ENCODE measurements around the gene PCDH9. TPM values are rescaled to one million over a fixed set of nuclear protein-coding genes. Genes with fewer than 3 reads are reported as not detected.

PCDH9 gene
- polyA plus RNA-seq, 3 donors, result 0.03 TPM; not detected in 1

DNA sequence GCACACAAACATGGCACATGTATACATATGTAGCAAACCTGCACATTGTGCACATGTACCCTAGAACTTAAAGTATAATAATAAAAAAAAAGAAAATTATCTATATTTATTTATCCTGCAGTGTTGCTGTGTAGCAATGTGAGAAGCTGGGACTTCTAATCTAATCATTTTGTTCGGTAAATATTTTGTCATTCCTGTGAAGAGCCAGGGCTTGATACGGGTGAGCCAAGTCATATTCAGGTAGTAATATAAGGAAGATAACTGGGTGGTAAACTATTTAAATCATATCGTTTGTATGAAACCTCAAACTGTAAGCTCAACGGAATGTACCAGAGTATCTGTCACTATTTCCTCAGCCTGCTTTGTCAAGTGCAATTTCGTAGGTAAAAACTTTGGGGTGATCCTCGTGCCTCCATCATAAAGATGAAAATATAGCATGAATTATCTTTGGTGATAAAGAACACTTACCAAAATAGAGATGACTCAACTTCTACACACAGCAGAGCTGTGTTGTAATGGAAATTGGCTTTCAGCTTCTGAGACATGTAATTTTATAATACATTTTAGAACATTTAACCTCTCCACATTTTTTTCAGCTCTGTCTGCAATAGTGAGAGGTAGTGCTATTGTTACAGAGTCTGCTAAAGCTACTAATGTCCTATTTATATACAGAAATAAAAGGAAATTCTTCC is 92.9 kb downstream of the PCDH9 start:
- Mint-ChIP-seq H3K27me3 (ENCODE audit: low read depth in 3 of 3) (no peaks in the 10 kb centered on the region), H3K36me3 (no peaks in the 10 kb centered on the region), H3K4me1 (peaks cover 4% of the 10 kb centered on the region), H3K27ac (no peak overlapping the region), H3K9me3 (peaks cover 0 to 1% (median 0%) of the 10 kb centered on the region in 7 donors), H3K4me3 (no peak overlapping the region)
- Histone ChIP-seq H3K4me2 (replicated peaks; ENCODE audit: extremely low read depth, low read length, poor library complexity, severe bottlenecking) (no peak overlapping the region), H2AFZ (ENCODE audit: insufficient read depth, low read depth, low read length, poor library complexity, severe bottlenecking) (no peak overlapping the region), H3K27ac (ENCODE audit: low read depth in 1 of 2, low read length in 2 of 2) (no peak overlapping the region), H4K20me1 (ENCODE audit: insufficient read depth, low read length) (no peaks in the 10 kb centered on the region), H3K4me1 (ENCODE audit: control insufficient read depth in 1 of 2, insufficient read depth in 2 of 2, low read length in 2 of 2) (no peaks in the 10 kb centered on the region), H3K4me3 (replicated peaks in 1 of 3; ENCODE audit: low read depth in 2 of 3, low read length in 3 of 3) (no peak overlapping the region), H3K27me3 (ENCODE audit: control insufficient read depth in 2 of 2, insufficient read depth in 2 of 2, low read length in 2 of 2) (no peaks in the 10 kb centered on the region), H3K36me3 (replicated peaks in 1 of 2; ENCODE audit: control insufficient read depth in 1 of 2, insufficient read depth in 2 of 2, low read length in 2 of 2) (no peaks in the 10 kb centered on the region), H3K79me2 (ENCODE audit: insufficient read depth, low read length) (no peaks in the 10 kb centered on the region), H3K9me3 (replicated peaks in 1 of 2; ENCODE audit: control insufficient read depth in 1 of 2, insufficient read depth in 1 of 2, low read length in 2 of 2) (no peaks in the 10 kb centered on the region), H3K9ac (ENCODE audit: insufficient read depth, low read length, poor library complexity, severe bottlenecking) (no peak overlapping the region)
- DNase-seq, result no peak
- 93% methylated on average over 2 of the region's 6 CpGs for WGBS (ENCODE audit: insufficient coverage)
- intact Hi-C loops (cut with micrococcal nuclease), result no loop called here
- TF ChIP-seq, protein P1, sequence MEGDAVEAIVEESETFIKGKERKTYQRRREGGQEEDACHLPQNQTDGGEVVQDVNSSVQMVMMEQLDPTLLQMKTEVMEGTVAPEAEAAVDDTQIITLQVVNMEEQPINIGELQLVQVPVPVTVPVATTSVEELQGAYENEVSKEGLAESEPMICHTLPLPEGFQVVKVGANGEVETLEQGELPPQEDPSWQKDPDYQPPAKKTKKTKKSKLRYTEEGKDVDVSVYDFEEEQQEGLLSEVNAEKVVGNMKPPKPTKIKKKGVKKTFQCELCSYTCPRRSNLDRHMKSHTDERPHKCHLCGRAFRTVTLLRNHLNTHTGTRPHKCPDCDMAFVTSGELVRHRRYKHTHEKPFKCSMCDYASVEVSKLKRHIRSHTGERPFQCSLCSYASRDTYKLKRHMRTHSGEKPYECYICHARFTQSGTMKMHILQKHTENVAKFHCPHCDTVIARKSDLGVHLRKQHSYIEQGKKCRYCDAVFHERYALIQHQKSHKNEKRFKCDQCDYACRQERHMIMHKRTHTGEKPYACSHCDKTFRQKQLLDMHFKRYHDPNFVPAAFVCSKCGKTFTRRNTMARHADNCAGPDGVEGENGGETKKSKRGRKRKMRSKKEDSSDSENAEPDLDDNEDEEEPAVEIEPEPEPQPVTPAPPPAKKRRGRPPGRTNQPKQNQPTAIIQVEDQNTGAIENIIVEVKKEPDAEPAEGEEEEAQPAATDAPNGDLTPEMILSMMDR (IDR thresholded peaks at IDR 0.05), result no peak

GRCh38 chr13:67136157-67136556 is 94.0 kb downstream of the PCDH9 start:
- Mint-ChIP-seq H3K4me1 (peaks cover 4% of the 10 kb centered on the region), H3K27ac (no peak overlapping the region), H3K9me3 (peaks cover 0 to 1% (median 0%) of the 10 kb centered on the region in 7 donors), H3K27me3 (ENCODE audit: low read depth in 3 of 3) (no peaks in the 10 kb centered on the region), H3K36me3 (no peaks in the 10 kb centered on the region), H3K4me3 (no peak overlapping the region)
- H2AFZ ChIP-seq (ENCODE audit: insufficient read depth, low read depth, low read length, poor library complexity, severe bottlenecking), result no peak overlapping the region
- no peak overlapping the region for H3K9ac ChIP-seq (ENCODE audit: insufficient read depth, low read length, poor library complexity, severe bottlenecking)
- H4K20me1 ChIP-seq (ENCODE audit: insufficient read depth, low read length), result no peaks in the 10 kb centered on the region
- H3K4me1 ChIP-seq (ENCODE audit: control insufficient read depth in 1 of 2, insufficient read depth in 2 of 2, low read length in 2 of 2), result no peaks in the 10 kb centered on the region
- H3K79me2 ChIP-seq (ENCODE audit: insufficient read depth, low read length), result no peaks in the 10 kb centered on the region
- H3K27me3 ChIP-seq (ENCODE audit: control insufficient read depth in 2 of 2, insufficient read depth in 2 of 2, low read length in 2 of 2), result no peaks in the 10 kb centered on the region
- TF ChIP-seq, protein P1 (IDR thresholded peaks at IDR 0.05), result no peak
- H3K4me3 ChIP-seq (replicated peaks in 1 of 3; ENCODE audit: low read depth in 2 of 3, low read length in 3 of 3), result no peak overlapping the region
- intact Hi-C loops (cut with micrococcal nuclease), result no loop called here
- no CpG with 5 or more reads among the region's 5 CpGs for WGBS (ENCODE audit: insufficient coverage)
- no peak for DNase-seq
- H3K36me3 ChIP-seq (replicated peaks in 1 of 2; ENCODE audit: control insufficient read depth in 1 of 2, insufficient read depth in 2 of 2, low read length in 2 of 2), result no peaks in the 10 kb centered on the region
- H3K27ac ChIP-seq (ENCODE audit: low read depth in 1 of 2, low read length in 2 of 2), result no peak overlapping the region
- H3K9me3 ChIP-seq (replicated peaks in 1 of 2; ENCODE audit: control insufficient read depth in 1 of 2, insufficient read depth in 1 of 2, low read length in 2 of 2), result no peaks in the 10 kb centered on the region
- no peak overlapping the region for H3K4me2 ChIP-seq (replicated peaks; ENCODE audit: extremely low read depth, low read length, poor library complexity, severe bottlenecking)
